GM12864 (cell line): ENCODE data around the gene MPHOSPH8.

Experiments
- DNase-seq: peaks from one replicate; pipeline ENCODE4 v3.0.0-alpha.2; 2011; ENCODE audit warnings: low read depth
- H3K4me3 ChIP-seq: 2 replicates; pipeline ENCODE4 v1.5.1; 2011; ENCODE audit warnings: mild to moderate bottlenecking, low read depth, low read length, control low read depth
- TF ChIP-seq, protein P1 (sequence below): IDR thresholded peaks from 2 replicates; pipeline ENCODE4 v1.5.1; 2011; ENCODE audit warnings: low read depth, mild to moderate bottlenecking, moderate library complexity, low read length, control low read depth, inconsistent platforms; ENCODE audit errors: missing control alignments

MPHOSPH8 gene

GRCh38 chr13:19592657-19593180 lies 40.7 kb upstream of the MPHOSPH8 start:
- DNase-seq = no peak
- TF ChIP-seq, protein P1, sequence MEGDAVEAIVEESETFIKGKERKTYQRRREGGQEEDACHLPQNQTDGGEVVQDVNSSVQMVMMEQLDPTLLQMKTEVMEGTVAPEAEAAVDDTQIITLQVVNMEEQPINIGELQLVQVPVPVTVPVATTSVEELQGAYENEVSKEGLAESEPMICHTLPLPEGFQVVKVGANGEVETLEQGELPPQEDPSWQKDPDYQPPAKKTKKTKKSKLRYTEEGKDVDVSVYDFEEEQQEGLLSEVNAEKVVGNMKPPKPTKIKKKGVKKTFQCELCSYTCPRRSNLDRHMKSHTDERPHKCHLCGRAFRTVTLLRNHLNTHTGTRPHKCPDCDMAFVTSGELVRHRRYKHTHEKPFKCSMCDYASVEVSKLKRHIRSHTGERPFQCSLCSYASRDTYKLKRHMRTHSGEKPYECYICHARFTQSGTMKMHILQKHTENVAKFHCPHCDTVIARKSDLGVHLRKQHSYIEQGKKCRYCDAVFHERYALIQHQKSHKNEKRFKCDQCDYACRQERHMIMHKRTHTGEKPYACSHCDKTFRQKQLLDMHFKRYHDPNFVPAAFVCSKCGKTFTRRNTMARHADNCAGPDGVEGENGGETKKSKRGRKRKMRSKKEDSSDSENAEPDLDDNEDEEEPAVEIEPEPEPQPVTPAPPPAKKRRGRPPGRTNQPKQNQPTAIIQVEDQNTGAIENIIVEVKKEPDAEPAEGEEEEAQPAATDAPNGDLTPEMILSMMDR = no peak
- H3K4me3 ChIP-seq = no peak overlapping the region

- TF ChIP-seq, protein P1 = no peak
- no peak for DNase-seq
- H3K4me3 ChIP-seq = no peak overlapping the region
Observed at GRCh38 chr13:19596086-19596485, 37.4 kb upstream of the MPHOSPH8 start.

DNA sequence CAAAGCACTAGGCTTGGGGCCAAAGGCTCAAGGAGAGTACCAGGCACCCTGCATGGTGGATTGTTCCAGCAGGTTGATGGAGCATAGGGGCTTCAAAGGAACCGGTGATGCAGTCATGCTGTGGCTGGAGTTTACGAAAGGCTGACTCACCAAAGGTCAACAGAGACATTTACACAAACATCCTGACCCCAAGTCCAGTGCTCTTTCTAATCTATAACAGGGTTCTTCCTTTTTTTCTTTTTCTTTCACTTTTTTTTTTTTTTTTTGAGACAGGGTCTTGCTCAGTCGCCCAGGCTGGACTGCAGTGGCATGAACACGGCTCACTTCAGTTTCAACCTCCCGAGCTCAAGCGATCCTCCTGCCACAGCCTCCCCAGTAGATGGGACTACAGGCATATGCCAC lies 36.5 kb upstream of the MPHOSPH8 start:
- TF ChIP-seq, protein P1 = no peak
- no peak for DNase-seq

DNA sequence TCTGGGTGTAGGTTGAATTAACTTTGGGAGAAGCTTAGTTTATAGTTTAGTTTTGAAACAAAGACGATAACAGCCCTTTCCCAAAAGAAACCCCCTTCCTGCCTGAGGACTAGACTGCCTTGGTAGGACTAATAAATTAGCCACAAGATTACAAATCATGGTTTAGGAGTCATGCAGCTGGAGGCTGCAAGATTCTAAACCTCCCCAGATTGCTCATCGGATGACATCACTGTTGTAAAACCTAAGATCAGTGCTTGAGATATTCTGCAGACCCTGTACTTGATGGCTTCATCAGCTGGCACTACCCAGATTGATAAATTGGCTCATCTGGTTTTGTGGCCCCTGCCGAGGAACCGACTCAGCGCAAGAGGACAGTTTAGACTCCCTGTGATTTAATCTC lies 35.9 kb upstream of the MPHOSPH8 start:
- no peak for DNase-seq
- no peak overlapping the region for H3K4me3 ChIP-seq
- TF ChIP-seq, protein P1 = no peak

More for the DNA sequence above, 36.5 kb upstream of the MPHOSPH8 start:
- no peak overlapping the region for H3K4me3 ChIP-seq

DNA sequence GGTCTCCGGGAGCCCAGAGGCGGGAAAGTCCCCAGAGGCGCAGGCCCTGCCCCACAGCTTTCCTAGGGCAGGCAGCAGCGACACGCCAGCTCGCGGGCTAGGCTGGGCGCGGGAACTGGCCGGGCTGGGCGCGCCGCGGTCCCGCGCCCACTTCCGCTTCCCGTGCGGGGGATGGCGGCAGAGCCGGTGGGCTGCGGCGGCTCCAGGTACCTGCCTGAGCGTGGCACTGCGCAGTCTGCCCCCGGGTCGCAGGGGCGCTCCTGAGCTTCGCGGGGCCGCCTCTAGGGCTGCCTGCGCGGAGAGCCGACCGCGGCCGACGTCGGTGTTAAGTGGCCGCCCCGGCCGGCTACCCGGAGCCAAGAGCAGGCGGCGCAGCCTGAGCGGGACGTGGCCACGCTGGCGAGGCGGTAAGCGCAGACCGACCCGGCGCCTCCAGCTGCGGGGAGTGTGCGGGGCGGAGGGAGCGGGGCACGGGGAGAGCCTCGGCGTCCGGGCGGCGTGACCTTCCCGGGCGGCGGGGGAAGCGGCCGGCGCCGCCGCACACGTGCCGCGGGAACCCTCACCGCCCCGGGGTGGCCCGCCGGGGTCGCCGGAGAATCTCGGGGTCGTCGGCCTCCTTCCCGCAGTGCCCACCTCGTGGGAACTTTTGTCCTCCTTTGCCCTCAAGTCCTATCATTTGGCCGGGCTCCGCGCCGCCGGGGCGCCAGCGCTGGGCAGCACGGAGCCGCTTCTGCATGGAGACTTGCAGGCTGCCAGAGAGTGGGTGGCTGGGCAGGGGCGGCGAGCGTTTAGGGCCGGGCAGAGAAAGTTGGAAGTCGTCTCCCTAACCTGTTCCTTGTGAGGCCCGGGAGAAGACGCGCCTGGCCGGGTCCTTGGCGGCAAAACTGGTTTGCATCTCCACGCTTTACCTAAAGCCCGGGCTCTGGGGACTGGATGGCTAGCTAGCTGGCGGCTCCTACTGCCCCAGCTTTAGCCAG lies 31.4 kb upstream of the MPHOSPH8 start:
- TF ChIP-seq, protein P1 = no peak
- H3K4me3 ChIP-seq = peak overlapping the region; percentile 85
- DNase-seq = no peak

GRCh38 chr13:19604306-19604705 lies 29.2 kb upstream of the MPHOSPH8 start:
- TF ChIP-seq, protein P1 = no peak
- DNase-seq = no peak
- H3K4me3 ChIP-seq = no peak overlapping the region
